Neuronal stem cell (in vitro differentiated cells): ENCODE measurements around the gene GRPEL1.

ENCODE experiments used
- DNase-seq: peaks from one replicate; pipeline ENCODE4 v3.0.0-alpha.2; 2013; ENCODE audit warnings: low spot score
- H2AFZ ChIP-seq: one replicate; pipeline ENCODE4 v1.6.1; 2013; ENCODE audit warnings: mild to moderate bottlenecking, low read length, inconsistent platforms
- H2AK5ac ChIP-seq: 2 replicates; pipeline ENCODE4 v1.6.1; 2013; ENCODE audit warnings: low read depth, mild to moderate bottlenecking, inconsistent platforms, low read length, moderate library complexity, mixed read lengths
- H2BK120ac ChIP-seq: 2 replicates; pipeline ENCODE4 v1.6.1; 2013; ENCODE audit warnings: low read depth, mild to moderate bottlenecking, inconsistent platforms, low read length, moderate library complexity, mixed read lengths
- H2BK12ac ChIP-seq: one replicate; pipeline ENCODE4 v1.6.1; 2013; ENCODE audit warnings: low read length, inconsistent platforms
- H2BK15ac ChIP-seq: 2 replicates; pipeline ENCODE4 v1.6.1; 2013; ENCODE audit warnings: mild to moderate bottlenecking, low read length, inconsistent platforms, mixed read lengths
- H2BK5ac ChIP-seq: one replicate; pipeline ENCODE4 v1.6.1; 2013; ENCODE audit warnings: inconsistent platforms, mild to moderate bottlenecking, low read length, moderate library complexity
- H3K14ac ChIP-seq: one replicate; pipeline ENCODE4 v1.6.1; 2013; ENCODE audit warnings: low read length, inconsistent platforms
- H3K18ac ChIP-seq: 2 replicates; pipeline ENCODE4 v1.6.1; 2013; ENCODE audit warnings: low read length, inconsistent platforms
- H3K23ac ChIP-seq: 2 replicates; pipeline ENCODE4 v1.6.1; 2013; ENCODE audit warnings: low read depth, mild to moderate bottlenecking, mixed read lengths, low read length, inconsistent platforms; ENCODE audit not compliant: poor library complexity
- H3K27ac ChIP-seq: replicated peaks from 3 replicates; pipeline ENCODE4 v1.5.1; 2013; ENCODE audit warnings: low read length, inconsistent platforms
- H3K27me3 ChIP-seq, 3 experiments: 2 replicates each; pipeline ENCODE4 v1.6.1; 2013; ENCODE audit warnings: low read length in 3 of 3, mild to moderate bottlenecking in 2 of 3, inconsistent platforms in 1 of 3, low read depth in 1 of 3, mixed read lengths in 1 of 3, moderate library complexity in 1 of 3; ENCODE audit not compliant: control insufficient read depth in 3 of 3, insufficient read depth in 3 of 3
- H3K36me3 ChIP-seq, 2 donors: replicated peaks in 1 of 2; 2 replicates each; pipeline ENCODE4 v1.6.1; 2013; ENCODE audit warnings: low read length in 2 of 2; ENCODE audit not compliant: control insufficient read depth in 2 of 2, insufficient read depth in 2 of 2
- H3K4ac ChIP-seq: 2 replicates; pipeline ENCODE4 v1.6.1; 2013; ENCODE audit warnings: inconsistent platforms, mild to moderate bottlenecking, low read length, moderate library complexity
- H3K4me1 ChIP-seq, 2 donors: 1 replicate in 1 of 2; 2 replicates in 1 of 2; pipeline ENCODE4 v1.6.1; 2013; ENCODE audit warnings: low read length in 2 of 2, low read depth in 1 of 2; ENCODE audit not compliant: control insufficient read depth in 2 of 2, insufficient read depth in 1 of 2
- H3K4me2 ChIP-seq: one replicate; pipeline ENCODE4 v1.6.1; 2013; ENCODE audit warnings: mild to moderate bottlenecking, low read length, inconsistent platforms; ENCODE audit not compliant: insufficient read depth, poor library complexity, severe bottlenecking
- H3K4me3 ChIP-seq, 2 donors: 2 replicates each; pipeline ENCODE4 v1.5.1; 2013; ENCODE audit warnings: low read length in 2 of 2, mild to moderate bottlenecking in 2 of 2, inconsistent platforms in 1 of 2, moderate library complexity in 1 of 2
- H3K79me1 ChIP-seq: one replicate; pipeline ENCODE4 v1.6.1; 2013; ENCODE audit warnings: low read depth, mild to moderate bottlenecking, inconsistent platforms, low read length, moderate library complexity
- H3K9ac ChIP-seq: one replicate; pipeline ENCODE4 v1.6.1; 2013; ENCODE audit warnings: mild to moderate bottlenecking, low read depth, low read length, inconsistent platforms; ENCODE audit not compliant: poor library complexity
- H3K9me3 ChIP-seq, 2 donors: replicated peaks in 1 of 2; 2 replicates each; pipeline versions ENCODE3 to v1.6.1; 2013; ENCODE audit warnings: low read length in 2 of 2, mild to moderate bottlenecking in 2 of 2, inconsistent platforms in 1 of 2, low read depth in 1 of 2, mixed read lengths in 1 of 2, moderate library complexity in 1 of 2; ENCODE audit not compliant: control insufficient read depth in 2 of 2, insufficient read depth in 1 of 2
- H4K8ac ChIP-seq: one replicate; pipeline ENCODE4 v1.6.1; 2013; ENCODE audit warnings: low read depth, mild to moderate bottlenecking, inconsistent platforms, low read length, moderate library complexity
- H4K91ac ChIP-seq: one replicate; pipeline ENCODE4 v1.6.1; 2013; ENCODE audit warnings: low read length, low read depth, mild to moderate bottlenecking, inconsistent platforms; ENCODE audit not compliant: poor library complexity
- WGBS, 2 donors: extraction: QIAGEN DNeasy Blood & Tissue Kit; methylation state at CpG; one replicate each; pipeline ENCODE4 v1.1.7; 2013; ENCODE audit warnings: missing lambda C conversion rate in 2 of 2, mixed read lengths in 1 of 2; ENCODE audit not compliant: insufficient read length in 2 of 2, insufficient replicate concordance in 1 of 2; ENCODE audit errors: extremely low coverage in 2 of 2; 5-methylcytosine and 5-hydroxymethylcytosine counted together

The GRPEL1 gene

GRCh38 chr4:7045961-7046921 lies 21.6 kb downstream of the GRPEL1 start:
- Histone ChIP-seq H3K4me2 (no peak overlapping the region), H3K23ac (peak overlapping the region; percentile 80), H3K4me1 (peaks cover 17 to 23% of the 10 kb centered on the region in 2 donors), H3K27ac (no peak overlapping the region), H3K4me3 (no peak overlapping the region), H2AFZ (no peak overlapping the region), H3K36me3 (peaks cover 0 to 16% of the 10 kb centered on the region in 2 donors), H3K18ac (no peak overlapping the region), H3K4ac (no peak overlapping the region), H2BK5ac (peak overlapping the region; percentile 47), H2BK15ac (no peak overlapping the region), H3K9me3 (no peaks in the 10 kb centered on the region), H3K9ac (peak overlapping the region; percentile 79), H4K8ac (no peak overlapping the region), H3K79me1 (peaks cover 30% of the 10 kb centered on the region), H3K14ac (no peak overlapping the region), H2BK12ac (no peak overlapping the region), H2BK120ac (no peak overlapping the region), H3K27me3 (peaks cover 0 to 11% (median 2%) of the 10 kb centered on the region in 3 experiments), H2AK5ac (no peak overlapping the region), H4K91ac (no peak overlapping the region)
- WGBS, 2 donors = no CpG with 5 or more reads among the region's 23 CpGs
- no peak for DNase-seq

- Histone ChIP-seq H3K27ac (no peak overlapping the region), H3K4me2 (no peak overlapping the region), H2BK120ac (no peak overlapping the region), H2AFZ (no peak overlapping the region), H3K14ac (no peak overlapping the region), H3K36me3 (peaks cover 0 to 16% of the 10 kb centered on the region in 2 donors), H4K8ac (no peak overlapping the region), H3K79me1 (peaks cover 28% of the 10 kb centered on the region), H3K4ac (no peak overlapping the region), H2AK5ac (no peak overlapping the region), H3K9me3 (no peaks in the 10 kb centered on the region), H2BK15ac (no peak overlapping the region), H3K4me1 (peaks cover 17 to 24% of the 10 kb centered on the region in 2 donors), H3K27me3 (peaks cover 0 to 13% (median 2%) of the 10 kb centered on the region in 3 experiments), H3K23ac (peak overlapping the region; percentile 39), H2BK5ac (peak overlapping the region; percentile 47), H3K9ac (no peak overlapping the region), H3K18ac (no peak overlapping the region), H3K4me3 (no peak overlapping the region), H2BK12ac (no peak overlapping the region), H4K91ac (no peak overlapping the region)
- no CpG with 5 or more reads among the region's 8 CpGs for WGBS, 2 donors
- DNase-seq = no peak
These were observed 22.3 kb downstream of the GRPEL1 start for GRCh38 chr4:7045553-7045952.

GRCh38 chr4:7044137-7044930 lies 23.5 kb downstream of the GRPEL1 start:
- WGBS, 2 donors = no CpG with 5 or more reads among the region's 29 CpGs
- H3K9me3 ChIP-seq = no peaks in the 10 kb centered on the region
- no peak overlapping the region for H3K4ac ChIP-seq
- peaks cover 24% of the 10 kb centered on the region for H3K79me1 ChIP-seq
- H3K23ac ChIP-seq = peak overlapping the region; percentile 99
- H2BK12ac ChIP-seq = no peak overlapping the region
- H3K27me3 ChIP-seq = peaks cover 0 to 13% (median 2%) of the 10 kb centered on the region in 3 experiments
- H2AK5ac ChIP-seq = peak overlapping the region; percentile 80
- H3K18ac ChIP-seq = no peak overlapping the region
- no peak overlapping the region for H4K91ac ChIP-seq
- no peak overlapping the region for H2BK120ac ChIP-seq
- peak overlapping the region; percentile 97 for H3K14ac ChIP-seq
- H3K4me1 ChIP-seq = peaks cover 17 to 24% of the 10 kb centered on the region in 2 donors
- peak overlapping the region; percentile 87 for H2AFZ ChIP-seq
- H3K4me2 ChIP-seq = peak overlapping the region; percentile 89
- no peak overlapping the region for H3K27ac ChIP-seq
- peak overlapping the region; percentile 99 to 100 for H3K4me3 ChIP-seq
- H4K8ac ChIP-seq = no peak overlapping the region
- peak overlapping the region; percentile 99 for H3K9ac ChIP-seq
- peaks cover 0 to 16% of the 10 kb centered on the region in 2 donors for H3K36me3 ChIP-seq
- H2BK15ac ChIP-seq = peak overlapping the region; percentile 71
- DNase-seq = no peak
- no peak overlapping the region for H2BK5ac ChIP-seq
